HL-60 (cell line): ENCODE measurements around the gene BMP2K.

Source experiments
- DNase-seq, 2 experiments: peaks; one replicate each; pipeline ENCODE4 v3.0.0-alpha.2; 2010 to 2020; ENCODE audit warnings: low read depth in 1 of 2, low spot score in 1 of 2
- H3K27ac ChIP-seq: fragments of 250-450 bp; sonication (Bioruptor Pico); replicated peaks from 2 replicates; pipeline ENCODE4 v1.5.1; 2020; ENCODE audit warnings: mild to moderate bottlenecking, moderate library complexity
- H3K27me3 ChIP-seq: fragments of 250-450 bp; sonication (Bioruptor Pico); 2 replicates; pipeline ENCODE4 v1.5.1; 2021; ENCODE audit warnings: mild to moderate bottlenecking, moderate library complexity; ENCODE audit not compliant: insufficient read depth, poor library complexity, severe bottlenecking
- H3K4me3 ChIP-seq: replicated peaks from 2 replicates; pipeline ENCODE4 v1.5.1; 2011; ENCODE audit warnings: mild to moderate bottlenecking, control low read depth, low read length; ENCODE audit not compliant: insufficient read depth
- CTCF ChIP-seq: IDR thresholded peaks from one replicate; pipeline ENCODE4 v1.5.1; 2011; ENCODE audit warnings: low read length, control low read depth, inconsistent platforms; ENCODE audit not compliant: insufficient read depth
- GABPA ChIP-seq: IDR thresholded peaks from 2 replicates; pipeline ENCODE4 v1.6.1; 2012; ENCODE audit warnings: low read depth
- POLR2AphosphoS5 ChIP-seq: IDR thresholded peaks from 2 replicates; pipeline ENCODE4 v1.6.1; 2012; ENCODE audit warnings: low read depth
- REST ChIP-seq: IDR thresholded peaks from 2 replicates; pipeline ENCODE4 v1.6.1; 2012; ENCODE audit warnings: low read depth; ENCODE audit not compliant: insufficient replicate concordance
- SPI1 ChIP-seq: IDR thresholded peaks from 2 replicates; pipeline ENCODE4 v1.6.1; 2012; ENCODE audit warnings: low read depth, mild to moderate bottlenecking, borderline replicate concordance

The BMP2K gene

GRCh38 chr4:78799551-78800495 is 23.7 kb downstream of the BMP2K start:
- no peak for DNase-seq
- Histone ChIP-seq H3K27ac (no peak overlapping the region), H3K4me3 (no peak overlapping the region), H3K27me3 (no peaks in the 10 kb centered on the region)
- TF ChIP-seq REST: no peak
- no peak for TF ChIP-seq SPI1
- no peak for TF ChIP-seq POLR2AphosphoS5
- no peak for TF ChIP-seq CTCF
- TF ChIP-seq GABPA: no peak

- no peak for TF ChIP-seq SPI1
- TF ChIP-seq CTCF: no peak
- TF ChIP-seq REST: no peak
- TF ChIP-seq POLR2AphosphoS5: no peak
- no peak for TF ChIP-seq GABPA
- Histone ChIP-seq H3K4me3 (no peak overlapping the region), H3K27ac (no peak overlapping the region), H3K27me3 (no peaks in the 10 kb centered on the region)
- no peak for DNase-seq
Observed at GRCh38 chr4:78800965-78801364, 24.8 kb downstream of the BMP2K start.

- no peak for DNase-seq
- H3K27me3 ChIP-seq: no peaks in the 10 kb centered on the region
- no peak overlapping the region for H3K4me3 ChIP-seq
- TF ChIP-seq REST (no peak), SPI1 (no peak), CTCF (no peak), POLR2AphosphoS5 (no peak), GABPA (no peak)
- H3K27ac ChIP-seq: no peak overlapping the region
Observed at GRCh38 chr4:78803983-78804382, 27.8 kb downstream of the BMP2K start.
